Adrenal gland (tissue), 12 donors: ENCODE data around the gene SPPL2B. TPM values are rescaled to one million over a fixed set of nuclear protein-coding genes. Genes with fewer than 3 reads are reported as not detected.

Experiments used
- DNase-seq, 7 donors: peaks; one replicate each; pipeline ENCODE4 v3.0.0-alpha.2; 2019 to 2020
- H3K27ac ChIP-seq, 5 donors: fragments of 200-600 bp; sonication (generic) in 4 of 5; 1 replicate in 3 of 5; 2 replicates in 2 of 5; pipeline versions ENCODE4 v1.5.1 to v1.8.0; 2016 to 2020; ENCODE audit warnings: mild to moderate bottlenecking in 1 of 5
- H3K27me3 ChIP-seq: fragments of 200-600 bp; 2 replicates; pipeline ENCODE4 v1.8.0; 2021
- H3K36me3 ChIP-seq, 2 donors: fragments of 200-600 bp; replicated peaks in 1 of 2; 1 replicate in 1 of 2; 2 replicates in 1 of 2; pipeline versions ENCODE4 v1.5.1 to v1.8.0; 2018 to 2022
- H3K4me1 ChIP-seq, 2 donors: fragments of 200-600 bp; replicated peaks in 1 of 2; 1 replicate in 1 of 2; 2 replicates in 1 of 2; pipeline versions ENCODE4 v1.5.1 to v1.8.0; 2018 to 2021
- H3K4me3 ChIP-seq, 4 donors: fragments of 200-600 bp; sonication (generic) in 3 of 4; one replicate each; pipeline ENCODE4 v1.5.1; 2016 to 2018
- H3K9me3 ChIP-seq, 3 donors: fragments of 200-600 bp; sonication (generic) in 1 of 3; replicated peaks in 1 of 3; 1 replicate in 2 of 3; 2 replicates in 1 of 3; pipeline versions ENCODE4 v1.5.1 to v1.8.0; 2016 to 2021
- POLR2A ChIP-seq, 2 donors: fragments of 450-650 bp; IDR thresholded peaks; one replicate each; pipeline ENCODE4 v1.6.1; 2017; ENCODE audit warnings: antibody characterized with exemption in 2 of 2, mild to moderate bottlenecking in 2 of 2, moderate library complexity in 1 of 2
- WGBS, 4 donors: extraction: QIAGEN DNeasy Blood & Tissue Kit in 2 of 4; methylation state at CpG; one replicate each; pipeline versions ENCODE4 v1.1.5 to v1.1.7; 2013 to 2017; 5-methylcytosine and 5-hydroxymethylcytosine counted together
- intact Hi-C, 2 donors: fragments of 100-400 bp; cut with DNase I; formaldehyde crosslinking; loops; one replicate each; pipeline versions ENCODE4 v1.14.1 to v1.15.0; 2022 to 2023
- polyA plus RNA-seq, 3 donors: library from polyadenylated mRNA; stranded (reverse); fragments of 200-250 nt in 2 of 3; fragments of 350-450 nt in 1 of 3; fragmentation: Illumina TruSeq in 1 of 3; extraction: RNeasy Lipid Tissue Mini Kit (QIAGEN cat#74804) in 1 of 3; gene quantifications; one replicate each; pipeline ENCODE4 v1.2.3, GENCODE V29; 2013 to 2014
- total RNA-seq, 9 donors: library from RNA; depleted of rRNA in 4 of 9; stranded (reverse); fragments of >200 nt in 4 of 9; fragments of 120-200 nt in 1 of 9; fragmentation: NEBNext Ultra II Directional in 1 of 9; extraction: Animal tissue kit (Norgen Biotek cat#: 25700) in 1 of 9; gene quantifications; one replicate each; pipeline versions ENCODE4 v1.1.0 to v1.2.4, GENCODE V29; 2013 to 2023
- TF ChIP-seq, protein P1 (sequence below), 6 experiments: fragments of 450-650 bp in 4 of 6; fragments of 200-600 bp in 2 of 6; sonication (generic) in 1 of 6; IDR thresholded peaks; 1 replicate in 5 of 6; 2 replicates in 1 of 6; pipeline versions ENCODE4 v1.5.1 to v1.8.0; 2016 to 2021; ENCODE audit warnings: antibody characterized with exemption in 6 of 6, mild to moderate bottlenecking in 2 of 6, moderate library complexity in 1 of 6
- donor health status: healthy with polysubstance abuse.
- donor health status: Bipolar disorder and iron deficiency.
- donor health status: DM: yes; HTN: yes; CAD: no.
- donor health status: DM: no; HTN: no; CAD: no.
- donor health status: DM: no; HTN: no; CAD: no.
- donor health status: DM: yes; HTN: yes; CAD: no.

SPPL2B gene
- total and polyA plus RNA-seq, 12 donors, result 3.9 to 208 (median 31.6) TPM

DNA sequence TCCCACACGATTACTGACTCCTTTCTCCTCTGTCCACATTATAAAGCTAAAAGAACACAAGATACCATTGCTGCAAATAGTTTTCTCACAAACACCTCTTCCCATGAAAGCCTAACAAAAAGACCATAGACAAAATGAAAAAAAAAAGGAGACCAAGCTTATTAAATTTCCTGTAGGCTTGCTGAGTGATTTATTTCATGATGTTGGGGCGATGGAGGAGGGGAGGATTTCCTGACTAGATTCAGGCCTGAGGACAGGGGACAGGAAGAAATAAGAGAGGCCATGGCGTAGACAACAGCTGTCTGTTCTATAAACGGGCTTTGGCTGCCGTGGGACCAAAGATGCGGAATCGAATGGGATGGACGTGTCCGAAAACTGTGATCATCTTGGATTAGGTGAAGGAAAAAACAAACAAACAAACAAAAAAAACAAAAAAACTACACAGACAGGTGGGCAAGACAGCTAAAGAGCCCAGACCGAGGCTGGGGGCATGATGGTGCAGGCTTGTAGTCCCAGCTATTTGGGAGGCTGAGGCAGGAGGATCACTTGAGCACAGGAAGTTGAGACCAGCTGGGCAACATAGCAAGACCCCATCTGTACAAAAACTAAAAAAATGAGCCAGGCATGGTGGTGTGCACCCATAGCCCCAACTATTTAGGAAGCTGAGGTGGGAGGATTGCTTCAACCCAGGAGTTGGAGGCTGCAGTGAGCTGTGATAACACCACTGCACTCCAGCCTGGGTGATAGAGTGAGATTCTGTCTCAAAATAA is 36.9 kb downstream of the SPPL2B start:
- no peak overlapping the region for H3K27ac ChIP-seq
- peaks cover 20% of the 10 kb centered on the region for H3K27me3 ChIP-seq
- no peaks in the 10 kb centered on the region for H3K4me1 ChIP-seq
- no peaks in the 10 kb centered on the region for H3K9me3 ChIP-seq
- no peak for DNase-seq
- H3K36me3 ChIP-seq, result no peaks in the 10 kb centered on the region
- intact Hi-C loops, result no loop called here
- H3K4me3 ChIP-seq, result no peak overlapping the region
- TF ChIP-seq, protein P1, sequence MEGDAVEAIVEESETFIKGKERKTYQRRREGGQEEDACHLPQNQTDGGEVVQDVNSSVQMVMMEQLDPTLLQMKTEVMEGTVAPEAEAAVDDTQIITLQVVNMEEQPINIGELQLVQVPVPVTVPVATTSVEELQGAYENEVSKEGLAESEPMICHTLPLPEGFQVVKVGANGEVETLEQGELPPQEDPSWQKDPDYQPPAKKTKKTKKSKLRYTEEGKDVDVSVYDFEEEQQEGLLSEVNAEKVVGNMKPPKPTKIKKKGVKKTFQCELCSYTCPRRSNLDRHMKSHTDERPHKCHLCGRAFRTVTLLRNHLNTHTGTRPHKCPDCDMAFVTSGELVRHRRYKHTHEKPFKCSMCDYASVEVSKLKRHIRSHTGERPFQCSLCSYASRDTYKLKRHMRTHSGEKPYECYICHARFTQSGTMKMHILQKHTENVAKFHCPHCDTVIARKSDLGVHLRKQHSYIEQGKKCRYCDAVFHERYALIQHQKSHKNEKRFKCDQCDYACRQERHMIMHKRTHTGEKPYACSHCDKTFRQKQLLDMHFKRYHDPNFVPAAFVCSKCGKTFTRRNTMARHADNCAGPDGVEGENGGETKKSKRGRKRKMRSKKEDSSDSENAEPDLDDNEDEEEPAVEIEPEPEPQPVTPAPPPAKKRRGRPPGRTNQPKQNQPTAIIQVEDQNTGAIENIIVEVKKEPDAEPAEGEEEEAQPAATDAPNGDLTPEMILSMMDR (IDR thresholded peaks at IDR 0.05), result no peak
- no peak for TF ChIP-seq POLR2A (IDR thresholded peaks at IDR 0.05)
- 61 to 70% (median 66%) methylated on average over 10 of the region's 10 CpGs for WGBS, 4 donors

DNA sequence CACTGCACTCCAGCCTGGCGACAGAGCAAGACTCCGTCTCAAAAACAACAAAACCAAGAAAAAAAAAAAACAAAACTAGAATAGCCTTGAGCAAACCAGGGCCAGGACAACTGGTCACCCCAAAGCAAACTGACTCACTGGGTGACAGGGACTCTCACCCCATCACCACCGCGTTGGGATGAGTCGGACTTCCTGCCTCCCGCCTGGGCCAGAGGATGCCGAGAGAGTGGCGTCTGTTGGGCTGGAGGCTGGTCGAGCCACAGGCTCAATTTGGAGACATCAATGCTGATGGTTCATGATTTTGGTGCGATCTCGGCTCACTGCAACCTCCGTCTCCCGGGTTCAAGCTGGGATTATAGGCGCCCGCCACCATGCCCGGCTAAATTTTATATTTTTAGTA is 43.2 kb downstream of the SPPL2B start:
- H3K9me3 ChIP-seq, result no peaks in the 10 kb centered on the region
- DNase-seq, result peak in 4 of 7 donors; percentile 41 to 50 (median 44)
- peaks cover 0 to 1% of the 10 kb centered on the region in 2 donors for H3K4me1 ChIP-seq
- 42 to 63% (median 60%) methylated on average over 16 of the region's 16 CpGs for WGBS, 4 donors
- intact Hi-C loops, result no loop called here
- no peak for TF ChIP-seq POLR2A (IDR thresholded peaks at IDR 0.05)
- TF ChIP-seq, protein P1 (IDR thresholded peaks at IDR 0.05), result no peak
- H3K36me3 ChIP-seq, result no peaks in the 10 kb centered on the region
- no peaks in the 10 kb centered on the region for H3K27me3 ChIP-seq
- no peak overlapping the region for H3K27ac ChIP-seq
- no peak overlapping the region for H3K4me3 ChIP-seq

DNA sequence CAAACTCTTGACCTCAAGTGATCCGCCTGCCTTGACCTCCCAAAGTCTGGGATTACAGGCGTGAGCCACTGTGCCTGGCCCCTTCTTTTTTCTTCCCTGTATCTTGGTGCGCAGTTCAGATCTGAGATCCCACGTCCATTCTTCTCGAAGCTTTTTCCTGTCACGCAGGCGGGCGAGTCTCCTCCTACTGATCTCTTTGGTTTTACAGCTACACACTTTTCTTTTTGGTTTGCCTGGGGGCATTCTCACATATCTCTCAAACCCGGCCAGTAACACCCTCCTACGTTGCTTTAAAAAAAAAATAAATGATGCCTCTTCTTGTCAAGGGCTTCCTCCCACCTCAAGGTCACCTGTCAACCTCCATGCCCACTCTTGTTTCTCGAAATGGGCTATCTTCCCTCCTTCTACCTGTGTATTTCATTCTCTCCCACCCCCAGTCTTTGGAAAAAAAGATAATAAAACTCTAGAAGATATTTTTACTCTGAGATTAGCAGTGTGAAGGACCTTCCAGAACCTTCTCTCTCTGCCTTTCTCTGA is 43.7 kb downstream of the SPPL2B start:
- H3K27ac ChIP-seq, result no peak overlapping the region
- TF ChIP-seq POLR2A (IDR thresholded peaks at IDR 0.05), result no peak
- TF ChIP-seq, protein P1 (IDR thresholded peaks at IDR 0.05), result no peak
- H3K36me3 ChIP-seq, result no peaks in the 10 kb centered on the region
- peaks cover 0 to 4% of the 10 kb centered on the region in 2 donors for H3K4me1 ChIP-seq
- H3K27me3 ChIP-seq, result no peaks in the 10 kb centered on the region
- intact Hi-C loops, result no loop called here
- H3K9me3 ChIP-seq, result no peaks in the 10 kb centered on the region
- H3K4me3 ChIP-seq, result no peak overlapping the region
- DNase-seq, result no peak
- 38 to 50% (median 48%) methylated on average over 11 of the region's 11 CpGs for WGBS, 4 donors

DNA sequence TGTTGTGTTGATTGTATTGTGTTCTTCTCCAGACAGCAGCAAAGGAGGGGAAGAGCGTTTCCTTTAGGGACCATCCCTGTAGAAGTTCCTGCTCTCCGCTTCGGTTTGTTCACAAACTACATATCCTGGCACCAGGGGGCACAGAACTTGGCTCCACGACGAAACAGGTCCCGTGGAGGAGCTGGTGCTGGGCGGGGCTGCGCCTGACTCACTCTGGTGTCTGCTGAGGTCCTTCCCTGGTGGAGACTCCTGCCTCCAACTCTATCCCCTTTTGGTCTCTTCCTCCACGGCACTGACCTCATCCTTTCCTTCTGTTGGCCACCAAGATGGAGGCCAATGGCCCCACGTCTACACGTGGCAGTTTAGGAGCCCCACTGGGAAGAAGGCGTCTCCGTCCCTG is 46.3 kb downstream of the SPPL2B start:
- H3K27me3 ChIP-seq, result no peaks in the 10 kb centered on the region
- H3K9me3 ChIP-seq, result no peaks in the 10 kb centered on the region
- H3K27ac ChIP-seq, result no peak overlapping the region
- WGBS, 4 donors, result 85 to 93% (median 90%) methylated on average over 13 of the region's 13 CpGs
- TF ChIP-seq, protein P1 (IDR thresholded peaks at IDR 0.05), result no peak
- no peak for TF ChIP-seq POLR2A (IDR thresholded peaks at IDR 0.05)
- H3K36me3 ChIP-seq, result no peaks in the 10 kb centered on the region
- peaks cover 0 to 4% of the 10 kb centered on the region in 2 donors for H3K4me1 ChIP-seq
- intact Hi-C loops, result no loop called here
- H3K4me3 ChIP-seq, result no peak overlapping the region
- DNase-seq, result no peak
